ENCODE results near the gene LIMS2.
A peak's percentile ranks its signal among the peaks of the same experiment; 100 is the strongest.

Gene LIMS2

DNA sequence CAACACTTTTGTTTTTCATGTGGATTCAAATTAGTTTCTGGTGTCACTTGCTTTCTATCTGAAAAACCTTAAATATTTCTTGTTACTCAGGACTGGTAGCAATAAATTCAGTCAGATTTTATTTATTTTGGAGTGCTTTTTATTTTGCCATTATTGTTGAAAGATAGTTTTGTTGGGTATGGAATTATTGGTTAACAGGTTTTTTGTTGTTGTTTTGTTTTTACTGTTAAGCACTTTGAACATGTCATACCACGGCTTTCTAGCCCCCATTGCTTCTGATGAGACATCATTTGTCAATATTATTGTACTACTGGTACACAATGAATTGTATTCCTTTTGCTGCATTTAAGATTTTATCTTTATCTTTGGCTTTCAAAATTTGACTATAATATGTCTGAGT is 13.1 kb upstream of the LIMS2 start:
- Mint-ChIP-seq H3K27ac (no peak overlapping the region), H3K4me3 (no peak overlapping the region), H3K9me3 (peaks cover 20% of the 10 kb centered on the region), H3K4me1 (ENCODE audit: low read depth) (no peaks in the 10 kb centered on the region), H3K36me3 (ENCODE audit: low read depth) (peaks cover 5% of the 10 kb centered on the region), H3K27me3 (peaks cover 6% of the 10 kb centered on the region)
- no peak for DNase-seq

DNA sequence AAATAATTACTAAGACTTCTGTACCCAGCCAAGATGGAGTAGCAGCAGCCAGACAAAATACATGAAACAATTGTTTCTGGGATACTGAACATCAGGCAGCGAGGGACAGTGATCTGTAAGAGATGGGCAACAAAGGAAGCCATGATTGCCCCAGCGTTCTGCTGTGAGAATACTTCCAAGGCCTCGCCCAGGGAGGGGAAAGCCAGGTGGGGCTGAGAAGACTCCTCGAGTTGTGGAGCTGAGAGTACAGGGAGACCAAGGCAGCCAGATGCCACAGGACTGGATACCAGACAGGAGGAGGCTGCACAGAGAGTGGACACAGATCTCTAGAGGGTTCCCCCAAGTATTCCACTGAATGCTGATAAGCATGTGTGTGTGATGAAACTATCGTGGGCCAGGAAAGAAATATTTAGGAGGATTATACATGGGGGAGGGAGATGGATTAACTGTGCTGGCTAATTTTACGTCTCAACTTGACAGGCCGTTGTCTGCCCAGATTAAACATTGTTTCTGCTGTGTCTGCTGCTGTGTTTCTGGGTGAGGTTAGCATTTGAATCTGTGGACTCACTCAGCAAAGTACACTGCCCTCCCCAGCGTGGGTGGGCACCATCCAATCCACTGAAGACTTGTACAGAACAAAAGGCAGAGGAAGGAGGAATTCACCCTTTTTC is 10.2 kb upstream of the LIMS2 start:
- H3K27me3 Mint-ChIP-seq: peaks cover 10% of the 10 kb centered on the region
- no peak for DNase-seq
- no peak overlapping the region for H3K4me3 Mint-ChIP-seq
- H3K4me1 Mint-ChIP-seq (ENCODE audit: low read depth): no peaks in the 10 kb centered on the region
- no peaks in the 10 kb centered on the region for H3K36me3 Mint-ChIP-seq (ENCODE audit: low read depth)
- H3K27ac Mint-ChIP-seq: no peak overlapping the region
- peaks cover 13% of the 10 kb centered on the region for H3K9me3 Mint-ChIP-seq

DNA sequence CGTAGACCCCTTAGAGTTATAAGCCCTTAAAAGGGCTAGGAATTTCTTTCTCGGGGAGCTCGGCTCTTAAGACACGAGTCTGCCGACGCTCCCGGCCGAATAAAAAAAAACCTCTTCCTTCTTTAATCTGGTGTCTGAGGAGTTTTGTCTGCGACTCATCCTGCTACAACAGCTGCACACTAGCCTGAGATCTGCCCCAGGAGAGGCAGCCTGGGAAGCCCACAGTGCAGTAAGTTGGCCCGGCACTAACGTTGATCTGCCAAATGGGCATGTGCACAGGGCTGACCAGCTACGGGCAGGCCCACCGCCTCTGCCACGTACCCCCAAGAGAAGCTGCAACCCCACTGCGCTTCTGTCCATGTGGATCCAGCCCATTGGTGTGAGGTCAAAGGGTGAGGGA is 8.4 kb upstream of the LIMS2 start:
- DNase-seq: no peak
- peaks cover 8% of the 10 kb centered on the region for H3K9me3 Mint-ChIP-seq
- H3K36me3 Mint-ChIP-seq (ENCODE audit: low read depth): no peaks in the 10 kb centered on the region
- no peaks in the 10 kb centered on the region for H3K4me1 Mint-ChIP-seq (ENCODE audit: low read depth)
- H3K27me3 Mint-ChIP-seq: peaks cover 10% of the 10 kb centered on the region
- H3K27ac Mint-ChIP-seq: no peak overlapping the region
- H3K4me3 Mint-ChIP-seq: no peak overlapping the region

DNA sequence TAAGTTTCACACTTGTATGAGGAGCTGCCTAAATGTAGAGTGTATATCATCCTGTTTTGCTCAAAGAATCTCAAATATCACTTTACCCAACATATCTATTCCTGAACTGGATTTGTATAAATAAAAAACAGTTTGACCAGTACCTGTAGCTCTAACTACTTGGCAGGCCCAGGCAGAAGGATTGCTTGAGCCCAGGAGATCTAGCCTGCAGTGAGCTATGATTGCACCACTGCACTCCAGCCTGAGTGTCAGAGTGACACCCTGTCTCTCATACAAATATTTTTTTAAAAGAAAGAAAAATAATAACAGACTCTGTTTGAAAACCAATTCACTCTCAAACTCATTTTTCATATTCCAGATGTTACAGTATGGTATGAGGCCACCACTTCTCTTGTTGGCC is 7.7 kb upstream of the LIMS2 start:
- H3K4me1 Mint-ChIP-seq (ENCODE audit: low read depth): no peaks in the 10 kb centered on the region
- H3K36me3 Mint-ChIP-seq (ENCODE audit: low read depth): no peaks in the 10 kb centered on the region
- H3K9me3 Mint-ChIP-seq: peaks cover 2% of the 10 kb centered on the region
- DNase-seq: no peak
- peaks cover 15% of the 10 kb centered on the region for H3K27me3 Mint-ChIP-seq
- no peak overlapping the region for H3K27ac Mint-ChIP-seq
- H3K4me3 Mint-ChIP-seq: no peak overlapping the region

DNA sequence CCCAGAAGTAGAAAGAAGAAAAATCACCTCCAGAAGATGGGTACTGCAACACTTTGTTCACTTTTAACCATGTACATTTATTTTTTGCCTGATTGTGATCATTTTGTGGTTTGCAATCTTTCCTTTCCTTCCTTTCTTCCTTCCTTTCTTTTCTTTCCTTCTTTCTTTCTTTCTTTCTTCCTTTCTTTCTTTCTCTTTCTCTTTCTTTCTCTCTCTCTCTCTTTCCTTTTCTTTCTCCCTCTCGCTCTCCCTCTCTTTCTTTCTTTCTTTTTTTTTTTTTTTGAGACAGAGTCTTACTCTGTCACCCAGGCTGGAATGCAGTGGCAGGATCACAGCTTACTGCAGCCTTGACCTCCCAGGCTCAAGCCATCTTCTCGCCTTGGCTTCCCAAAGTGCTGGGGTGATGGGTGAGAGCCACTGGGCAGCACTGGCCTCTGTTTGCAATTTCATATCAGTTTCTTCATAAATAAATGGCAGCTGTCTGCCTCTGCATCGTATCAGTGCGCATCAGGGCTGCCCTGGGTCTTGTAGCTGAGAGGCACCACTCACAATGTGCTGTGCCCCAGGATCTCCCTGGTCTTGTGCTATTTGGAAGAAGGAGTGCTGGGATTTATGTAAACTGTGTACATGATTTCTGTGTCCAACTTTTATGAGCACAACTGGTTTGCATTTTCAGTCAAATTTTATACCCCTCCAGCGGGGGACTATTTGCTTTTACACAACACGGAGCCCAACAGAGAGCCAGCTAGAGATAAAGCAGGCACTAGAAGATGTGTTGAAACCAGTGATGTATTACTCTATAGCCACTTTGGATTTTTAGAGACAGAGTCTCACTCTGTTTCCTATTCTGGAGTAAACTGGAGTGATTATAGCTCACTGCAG is 6.9 kb upstream of the LIMS2 start:
- Mint-ChIP-seq H3K27me3 (peaks cover 24% of the 10 kb centered on the region), H3K9me3 (no peaks in the 10 kb centered on the region), H3K27ac (no peak overlapping the region), H3K4me1 (ENCODE audit: low read depth) (no peaks in the 10 kb centered on the region), H3K36me3 (ENCODE audit: low read depth) (no peaks in the 10 kb centered on the region), H3K4me3 (no peak overlapping the region)
- DNase-seq: no peak

DNA sequence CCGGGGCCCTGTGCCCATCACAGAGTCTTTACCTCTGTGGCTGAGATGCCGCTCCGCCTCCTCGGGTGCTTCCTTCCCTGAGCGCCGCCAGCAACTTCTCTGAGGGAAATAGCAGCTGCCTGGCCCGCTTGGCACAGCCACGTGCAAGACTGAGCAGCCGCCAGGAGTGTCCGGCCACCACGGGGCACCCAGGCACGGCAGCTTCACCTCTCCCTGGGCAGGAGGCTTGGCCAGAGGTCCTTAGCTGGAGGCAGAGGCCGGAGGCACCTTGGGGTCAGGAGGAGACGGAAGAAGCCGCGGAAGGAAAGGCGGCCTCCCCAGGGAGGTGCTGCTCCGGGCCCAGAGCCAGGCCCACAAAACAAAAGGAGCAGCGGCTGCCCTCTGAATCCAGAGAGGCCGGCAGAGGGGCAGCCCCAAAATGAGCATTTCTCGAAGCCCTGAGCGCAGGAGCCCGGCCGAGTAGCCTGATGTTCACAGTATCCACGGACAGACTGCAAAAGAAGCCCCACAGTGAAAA is 6.0 kb upstream of the LIMS2 start:
- H3K4me3 Mint-ChIP-seq: no peak overlapping the region
- peaks cover 29% of the 10 kb centered on the region for H3K27me3 Mint-ChIP-seq

DNA sequence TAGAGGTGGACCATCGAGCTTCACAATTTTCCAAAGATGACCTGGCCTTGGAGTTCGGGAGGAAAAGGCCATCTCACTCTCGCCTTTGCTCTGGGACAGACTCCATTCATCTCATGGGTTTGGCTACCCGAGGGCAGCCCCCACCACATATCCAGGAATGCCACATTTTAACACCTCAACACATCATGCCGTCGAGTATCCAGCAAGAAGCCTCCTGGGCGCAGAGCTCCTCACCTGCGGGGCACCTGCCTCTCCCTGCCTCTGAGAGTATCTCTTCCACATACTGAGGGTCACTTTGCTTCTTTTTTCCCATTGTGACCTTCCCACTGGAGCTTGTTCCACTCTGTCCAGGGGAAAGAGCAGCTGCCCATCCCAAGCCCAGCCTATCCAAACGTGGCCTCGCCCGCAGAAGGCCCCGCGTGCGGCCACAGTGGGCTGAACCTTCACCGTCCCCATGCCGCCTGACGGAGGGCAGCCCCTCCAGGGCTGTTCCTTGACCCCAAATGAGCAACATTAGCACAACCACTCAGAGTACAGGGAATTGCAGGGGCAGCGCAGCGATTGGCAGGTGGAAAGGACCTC is 5.5 kb upstream of the LIMS2 start:
- Mint-ChIP-seq H3K4me3 (no peak overlapping the region), H3K27ac (no peak overlapping the region), H3K9me3 (no peaks in the 10 kb centered on the region), H3K36me3 (ENCODE audit: low read depth) (no peaks in the 10 kb centered on the region), H3K27me3 (peaks cover 33% of the 10 kb centered on the region), H3K4me1 (ENCODE audit: low read depth) (peaks cover 3% of the 10 kb centered on the region)
- DNase-seq: no peak

More for the DNA sequence above, 6.0 kb upstream of the LIMS2 start:
- Mint-ChIP-seq H3K9me3 (no peaks in the 10 kb centered on the region), H3K4me1 (ENCODE audit: low read depth) (no peaks in the 10 kb centered on the region), H3K36me3 (ENCODE audit: low read depth) (no peaks in the 10 kb centered on the region), H3K27ac (no peak overlapping the region)
- no peak for DNase-seq

DNA sequence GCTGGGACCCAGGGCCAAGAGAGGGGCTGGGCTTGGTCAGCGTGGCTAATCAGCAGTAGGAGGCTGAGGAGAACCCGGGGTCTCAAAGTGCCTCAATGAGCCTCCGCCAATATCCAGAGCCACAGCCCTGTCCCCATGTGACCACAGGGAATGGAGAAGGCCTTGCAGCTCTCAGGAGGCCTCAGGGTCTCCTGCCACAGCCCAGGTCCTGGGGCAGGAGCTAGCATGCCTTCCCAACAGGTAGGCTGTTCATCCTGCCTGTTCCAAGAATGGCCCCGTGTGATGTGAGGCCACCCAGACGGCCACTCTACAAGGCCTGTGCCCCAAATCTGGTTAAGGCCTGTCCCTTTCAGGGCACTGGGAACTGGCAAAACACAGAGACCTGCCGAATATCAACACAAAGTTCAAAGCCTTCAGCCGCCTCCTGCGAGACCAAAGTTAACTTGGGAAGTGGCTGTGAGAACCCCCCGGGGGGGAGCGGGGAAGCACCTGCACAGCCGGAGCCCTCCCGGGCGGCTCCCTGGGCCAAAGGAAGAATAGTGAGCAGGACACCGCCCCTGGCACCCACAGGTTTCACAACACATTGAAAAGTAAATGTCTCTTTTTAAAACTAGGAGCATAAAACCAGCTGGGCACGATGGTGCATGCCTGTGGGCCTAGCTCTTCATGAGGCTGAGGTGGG is 4.5 kb upstream of the LIMS2 start:
- peaks cover 5% of the 10 kb centered on the region for H3K4me1 Mint-ChIP-seq (ENCODE audit: low read depth)
- H3K9me3 Mint-ChIP-seq: no peaks in the 10 kb centered on the region
- peaks cover 37% of the 10 kb centered on the region for H3K27me3 Mint-ChIP-seq
- H3K4me3 Mint-ChIP-seq: no peak overlapping the region
- no peak overlapping the region for H3K27ac Mint-ChIP-seq
- H3K36me3 Mint-ChIP-seq (ENCODE audit: low read depth): no peaks in the 10 kb centered on the region
- DNase-seq: no peak

DNA sequence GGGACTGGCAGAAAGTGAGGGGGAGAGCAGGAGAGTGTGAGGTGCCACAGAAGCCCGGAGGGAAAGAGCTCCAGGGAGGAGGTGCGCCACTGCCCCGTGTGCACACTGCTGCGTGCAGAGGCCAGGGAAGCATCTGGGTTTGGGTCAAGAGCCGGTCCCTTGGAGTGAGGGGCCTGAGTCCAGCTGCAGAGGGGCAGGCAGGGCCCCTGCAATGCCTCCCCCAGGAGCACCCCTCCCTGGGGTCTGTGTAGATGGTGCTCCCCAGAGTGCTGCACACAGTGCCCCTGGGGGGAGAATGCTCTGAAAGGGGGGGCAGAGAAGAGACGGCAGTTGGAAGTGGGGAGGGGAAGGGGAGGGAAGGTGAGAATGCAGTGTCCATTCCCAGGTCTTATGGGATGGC is 3.7 kb upstream of the LIMS2 start:
- DNase-seq: no peak
- Mint-ChIP-seq H3K4me1 (ENCODE audit: low read depth) (peaks cover 10% of the 10 kb centered on the region), H3K27ac (no peak overlapping the region), H3K4me3 (no peak overlapping the region), H3K27me3 (peaks cover 43% of the 10 kb centered on the region), H3K36me3 (ENCODE audit: low read depth) (no peaks in the 10 kb centered on the region), H3K9me3 (no peaks in the 10 kb centered on the region)

DNA sequence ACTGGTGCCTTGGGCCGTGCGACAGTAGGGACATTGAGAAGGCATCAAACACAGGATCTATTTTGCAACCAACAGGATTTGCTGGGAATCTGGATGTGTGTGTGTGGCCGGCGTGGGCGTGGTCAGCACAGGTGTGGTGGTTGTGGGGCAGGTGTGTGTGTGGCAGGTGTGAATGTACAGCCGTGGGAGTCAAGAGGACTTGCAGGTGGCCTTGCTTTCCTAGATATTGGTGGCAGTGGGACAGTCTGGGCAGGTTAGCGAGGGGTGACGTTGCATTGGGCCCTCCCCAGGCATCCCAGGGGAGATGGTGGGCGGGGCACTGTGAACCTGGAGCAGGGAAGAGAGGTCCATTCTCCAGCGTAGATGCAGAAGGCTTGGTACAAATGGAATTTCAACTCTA is 3.2 kb upstream of the LIMS2 start:
- Mint-ChIP-seq H3K9me3 (no peaks in the 10 kb centered on the region), H3K4me3 (no peak overlapping the region), H3K27ac (no peak overlapping the region), H3K27me3 (peaks cover 48% of the 10 kb centered on the region), H3K4me1 (ENCODE audit: low read depth) (peaks cover 10% of the 10 kb centered on the region), H3K36me3 (ENCODE audit: low read depth) (no peaks in the 10 kb centered on the region)
- DNase-seq: no peak

DNA sequence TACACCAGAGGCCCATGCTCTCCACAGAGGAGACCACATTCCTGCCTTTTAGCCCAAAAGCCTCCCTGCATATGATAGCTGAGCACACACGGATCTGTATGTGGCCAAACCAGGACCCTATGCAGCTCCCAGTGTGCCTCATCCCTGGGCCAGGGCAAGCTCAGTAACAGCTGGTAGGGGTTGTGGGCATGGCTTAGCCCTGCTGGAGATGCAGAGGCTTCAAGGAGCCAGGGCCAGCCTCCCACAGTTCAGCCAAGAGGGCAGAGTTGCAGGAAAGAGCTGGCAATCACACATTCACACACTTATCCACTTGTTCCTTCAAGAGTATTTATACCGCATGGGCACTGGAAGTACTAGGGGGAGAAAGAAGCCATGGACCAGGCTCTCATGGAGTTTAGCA is 1.6 kb upstream of the LIMS2 start:
- no peaks in the 10 kb centered on the region for H3K9me3 Mint-ChIP-seq
- H3K4me1 Mint-ChIP-seq (ENCODE audit: low read depth): peaks cover 10% of the 10 kb centered on the region
- no peaks in the 10 kb centered on the region for H3K36me3 Mint-ChIP-seq (ENCODE audit: low read depth)
- H3K27me3 Mint-ChIP-seq: peaks cover 64% of the 10 kb centered on the region
- H3K27ac Mint-ChIP-seq: no peak overlapping the region
- DNase-seq: no peak
- no peak overlapping the region for H3K4me3 Mint-ChIP-seq

DNA sequence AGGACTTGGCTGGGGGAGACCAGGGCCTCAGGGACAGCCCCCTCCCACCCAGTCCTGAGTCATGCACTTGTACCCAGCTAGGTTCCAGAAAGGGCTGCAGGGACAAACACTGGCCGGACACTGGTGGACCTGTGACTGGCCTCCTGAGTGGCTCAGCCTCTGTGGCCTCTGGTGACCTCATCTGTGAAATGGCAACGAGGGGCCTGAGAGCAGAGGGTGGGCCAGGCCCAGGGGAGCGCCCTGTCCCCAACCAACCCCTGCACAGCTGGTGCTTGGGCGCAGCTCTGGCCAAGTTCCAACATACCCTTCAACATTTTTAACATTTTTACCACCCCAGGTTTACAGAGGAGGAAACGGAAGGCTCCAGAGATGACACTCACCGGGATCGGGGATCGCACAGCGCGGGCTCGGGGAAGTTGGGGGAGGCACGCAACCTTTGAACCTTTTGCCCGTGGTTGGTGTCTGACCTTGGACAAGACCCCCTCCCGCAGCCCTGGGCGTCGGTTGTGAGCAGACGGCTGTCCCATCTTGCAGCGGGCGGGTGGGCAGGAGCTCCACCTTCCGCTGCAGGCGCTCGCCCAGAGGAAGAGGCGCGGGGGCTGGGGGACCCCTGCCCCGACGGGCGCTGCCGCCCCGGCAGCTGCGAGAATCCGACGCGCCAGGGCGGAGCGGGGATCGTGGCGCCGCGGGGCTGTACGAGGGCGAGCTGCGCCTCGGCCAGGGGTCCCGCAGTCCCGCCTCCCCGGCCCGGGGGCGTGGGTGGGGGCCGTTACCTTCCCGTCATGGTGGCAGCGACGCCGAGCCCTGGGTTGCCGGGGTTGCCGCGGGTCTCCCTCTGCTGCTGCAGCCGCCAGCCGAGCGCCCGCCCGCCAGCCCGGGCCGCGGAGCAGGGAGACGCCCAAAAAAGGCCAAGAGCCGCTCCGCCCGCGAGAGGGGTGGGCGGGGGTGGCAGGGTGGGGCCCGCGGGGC is 805 bp downstream of the LIMS2 start:
- Mint-ChIP-seq H3K4me1 (ENCODE audit: low read depth) (peaks cover 10% of the 10 kb centered on the region), H3K36me3 (ENCODE audit: low read depth) (no peaks in the 10 kb centered on the region), H3K4me3 (peak overlapping the region; percentile 61), H3K9me3 (no peaks in the 10 kb centered on the region), H3K27me3 (peaks cover 79% of the 10 kb centered on the region), H3K27ac (no peak overlapping the region)
- DNase-seq: peak; percentile 42

DNA sequence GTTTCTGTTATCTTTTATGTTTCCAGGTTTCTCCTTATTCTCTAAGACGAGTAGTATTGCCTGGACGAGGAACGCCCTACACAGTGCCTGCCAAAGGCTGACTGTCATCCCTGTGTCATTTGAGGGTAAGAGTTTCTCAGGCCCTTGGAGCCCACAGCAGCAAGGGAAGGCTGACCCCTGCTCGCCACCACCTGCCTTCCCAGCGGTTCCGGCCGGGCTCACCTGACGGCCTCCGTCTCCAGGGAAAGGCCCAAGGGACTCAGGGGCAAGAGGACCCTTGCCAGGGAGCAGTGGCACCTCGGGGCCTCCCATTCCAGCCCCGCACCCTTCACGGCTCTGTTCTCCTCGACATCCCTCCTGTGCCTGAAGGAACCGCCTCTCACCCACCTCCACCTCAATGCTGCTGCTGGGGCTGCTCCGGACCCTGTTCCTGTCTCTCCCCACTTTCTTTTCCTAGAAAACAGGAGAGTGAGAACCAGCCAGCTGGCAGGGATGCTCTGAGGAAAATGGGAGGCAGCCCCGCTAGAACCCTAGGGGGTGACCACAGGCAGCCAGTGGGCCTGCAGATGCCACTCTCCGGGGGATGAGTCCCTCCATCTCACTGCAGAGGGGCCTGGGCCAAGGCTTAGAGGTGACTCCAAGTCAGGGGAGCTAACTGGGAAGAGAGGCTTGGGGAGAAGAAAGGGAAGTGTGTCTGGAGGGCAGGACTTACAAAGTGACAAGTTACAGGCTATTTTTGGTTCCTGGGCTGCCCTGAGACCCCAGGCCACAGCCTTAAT is 1.9 kb downstream of the LIMS2 start:
- Mint-ChIP-seq H3K4me3 (peak overlapping the region; percentile 61), H3K36me3 (ENCODE audit: low read depth) (no peaks in the 10 kb centered on the region), H3K4me1 (ENCODE audit: low read depth) (peaks cover 10% of the 10 kb centered on the region), H3K27me3 (peaks cover 82% of the 10 kb centered on the region), H3K9me3 (no peaks in the 10 kb centered on the region), H3K27ac (no peak overlapping the region)
- DNase-seq: no peak
